Measurements from ENCODE around the gene SH2D4B.

SH2D4B gene

GRCh38 chr10:80598084-80598798 is 60.5 kb downstream of the SH2D4B start:
- DNase-seq: no peak

GRCh38 chr10:80598951-80599350 is 61.2 kb downstream of the SH2D4B start:
- DNase-seq: no peak

GRCh38 chr10:80599424-80599847 is 61.7 kb downstream of the SH2D4B start:
- peak; percentile 53 for DNase-seq

GRCh38 chr10:80600256-80600655 is 62.6 kb downstream of the SH2D4B start:
- DNase-seq: no peak

- no peak for DNase-seq
Measured at GRCh38 chr10:80602881-80603280, 65.2 kb downstream of the SH2D4B start.

- no peak for DNase-seq
Measured at GRCh38 chr10:80603516-80603915, 65.8 kb downstream of the SH2D4B start.

- no peak for DNase-seq
Measured at GRCh38 chr10:80608706-80609105, 71.0 kb downstream of the SH2D4B start.

GRCh38 chr10:80609331-80609730 is 71.6 kb downstream of the SH2D4B start:
- no peak for DNase-seq

- no peak for DNase-seq
Measured at GRCh38 chr10:80611481-80612185, 73.9 kb downstream of the SH2D4B start.

GRCh38 chr10:80612261-80612660 is 74.6 kb downstream of the SH2D4B start:
- no peak for DNase-seq

GRCh38 chr10:80613466-80614170 is 75.9 kb downstream of the SH2D4B start:
- no peak for DNase-seq

- no peak for DNase-seq
Measured at GRCh38 chr10:80614576-80615416, 77.1 kb downstream of the SH2D4B start.

GRCh38 chr10:80617807-80618206 is 80.1 kb downstream of the SH2D4B start:
- no peak for DNase-seq

GRCh38 chr10:80619036-80619435 is 81.3 kb downstream of the SH2D4B start:
- DNase-seq: no peak

GRCh38 chr10:80622153-80622552 is 84.5 kb downstream of the SH2D4B start:
- DNase-seq: no peak

- DNase-seq: no peak
Measured at GRCh38 chr10:80630324-80630723, 92.6 kb downstream of the SH2D4B start.

GRCh38 chr10:80632742-80633141 is 95.0 kb downstream of the SH2D4B start:
- no peak for DNase-seq

- DNase-seq: no peak
Measured at GRCh38 chr10:80633383-80633860, 95.7 kb downstream of the SH2D4B start.

GRCh38 chr10:80633910-80634309 is 96.2 kb downstream of the SH2D4B start:
- no peak for DNase-seq

- DNase-seq: no peak
Measured at GRCh38 chr10:80642661-80643060, 105.0 kb downstream of the SH2D4B start.

GRCh38 chr10:80646366-80646765 is 108.7 kb downstream of the SH2D4B start:
- DNase-seq: no peak

- DNase-seq: no peak
Measured at GRCh38 chr10:80647173-80647833, 109.6 kb downstream of the SH2D4B start.

All from EL (cell line).